GM23338 (cell line): Measurements from ENCODE around the gene CELSR1. TPM values are rescaled to one million over a fixed set of nuclear protein-coding genes. Genes with fewer than 3 reads are reported as not detected.

Experiments used
- ATAC-seq: fragments of 200-7000 bp; cut with Tn5 transposase; 3 replicates; pipeline ENCODE4 v1.9.1; 2020
- DNase-seq: peaks from one replicate; pipeline ENCODE4 v3.0.0-alpha.2; 2015; ENCODE audit warnings: low spot score
- H2AFZ ChIP-seq: fragments of 200-600 bp; sonication (generic); 2 replicates; pipeline ENCODE4 v1.8.0; 2016; ENCODE audit warnings: antibody characterized with exemption, mild to moderate bottlenecking, moderate library complexity
- H3F3A ChIP-seq: fragments of 200-600 bp; sonication (generic); replicated peaks from 2 replicates; pipeline ENCODE4 v1.8.0; 2017; ENCODE audit warnings: antibody characterized with exemption, mixed run types, low read depth
- H3K27ac ChIP-seq: fragments of 200-600 bp; sonication (generic); 2 replicates; pipeline ENCODE4 v1.6.1; 2016; ENCODE audit warnings: low read depth
- H3K27me3 ChIP-seq: fragments of 200-600 bp; sonication (generic); 2 replicates; pipeline ENCODE4 v1.8.0; 2016; ENCODE audit warnings: mild to moderate bottlenecking, mixed run types, moderate library complexity; ENCODE audit not compliant: insufficient read depth
- H3K36me3 ChIP-seq: fragments of 200-600 bp; sonication (generic); 2 replicates; pipeline ENCODE4 v1.8.0; 2016; ENCODE audit warnings: mild to moderate bottlenecking; ENCODE audit not compliant: insufficient read depth
- H3K4me1 ChIP-seq: fragments of 200-600 bp; sonication (generic); 2 replicates; pipeline ENCODE4 v1.8.0; 2016; ENCODE audit warnings: mild to moderate bottlenecking, moderate library complexity; ENCODE audit not compliant: insufficient read depth
- H3K4me2 ChIP-seq: fragments of 200-600 bp; sonication (generic); 2 replicates; pipeline ENCODE4 v1.7.1; 2017; ENCODE audit warnings: mixed run types
- H3K4me3 ChIP-seq: fragments of 200-600 bp; sonication (generic); 2 replicates; pipeline ENCODE4 v1.6.1; 2016; ENCODE audit warnings: mixed run types
- H3K79me2 ChIP-seq: fragments of 200-600 bp; sonication (generic); replicated peaks from 2 replicates; pipeline ENCODE4 v1.8.0; 2017; ENCODE audit warnings: mild to moderate bottlenecking; ENCODE audit not compliant: insufficient read depth
- H3K9me2 ChIP-seq: fragments of 200-600 bp; sonication (generic); 2 replicates; pipeline ENCODE4 v1.8.0; 2017; ENCODE audit not compliant: insufficient read depth
- H4K20me1 ChIP-seq: fragments of 200-600 bp; sonication (generic); replicated peaks from 2 replicates; pipeline ENCODE4 v1.8.0; 2017; ENCODE audit warnings: mild to moderate bottlenecking; ENCODE audit not compliant: insufficient read depth
- H3K27ac Mint-ChIP-seq: 2 replicates; pipeline ENCODE4 v1.8.0; 2020; ENCODE audit warnings: inconsistent platforms, mild to moderate bottlenecking, moderate library complexity, mixed read lengths
- H3K27me3 Mint-ChIP-seq: 3 replicates; pipeline ENCODE4 v1.8.0; 2022; ENCODE audit warnings: low read depth, mild to moderate bottlenecking, moderate library complexity, mixed read lengths, inconsistent platforms; ENCODE audit not compliant: insufficient read depth, poor library complexity
- H3K36me3 Mint-ChIP-seq: 3 replicates; pipeline ENCODE4 v1.8.0; 2021; ENCODE audit warnings: low read depth, mild to moderate bottlenecking, inconsistent platforms, moderate library complexity, mixed read lengths
- H3K4me1 Mint-ChIP-seq: 3 replicates; pipeline ENCODE4 v1.8.0; 2020; ENCODE audit warnings: mild to moderate bottlenecking, inconsistent platforms, mixed read lengths
- H3K4me3 Mint-ChIP-seq: 3 replicates; pipeline ENCODE4 v1.8.0; 2021; ENCODE audit warnings: moderate library complexity, mild to moderate bottlenecking, inconsistent platforms, mixed read lengths
- H3K9me3 Mint-ChIP-seq: 3 replicates; pipeline ENCODE4 v1.8.0; 2020; ENCODE audit warnings: moderate library complexity, mild to moderate bottlenecking, inconsistent platforms, mixed read lengths
- CREB1 ChIP-seq: fragments of 250-450 bp; sonication (Bioruptor Pico); IDR thresholded peaks from 2 replicates; pipeline ENCODE4 v1.5.0; 2020; ENCODE audit warnings: low read depth, mild to moderate bottlenecking, moderate library complexity
- EZH2 ChIP-seq: fragments of 200-600 bp; sonication (generic); IDR thresholded peaks from one replicate; pipeline ENCODE4 v1.8.0; 2017; ENCODE audit warnings: antibody characterized with exemption, mild to moderate bottlenecking, low read depth; ENCODE audit not compliant: unreplicated experiment
- EZH2phosphoT487 ChIP-seq: fragments of 200-600 bp; sonication (generic); IDR thresholded peaks from one replicate; pipeline ENCODE4 v1.8.1; 2018; ENCODE audit warnings: antibody characterized with exemption; ENCODE audit not compliant: unreplicated experiment
- POLR2AphosphoS5 ChIP-seq: IDR thresholded peaks from 2 replicates; pipeline ENCODE4 v1.6.1; 2016; ENCODE audit warnings: antibody characterized with exemption, low read depth
- ZNF331 ChIP-seq: fragments of 250-450 bp; sonication (Bioruptor Pico); IDR thresholded peaks from 2 replicates; pipeline ENCODE4 v1.5.0; 2020; ENCODE audit warnings: low read depth, mild to moderate bottlenecking, moderate library complexity
- polyA plus RNA-seq: library from polyadenylated mRNA; unstranded; fragments of >200 nt; fragmentation: Nextera tagmentation; extraction: Ambion mirVana; gene quantifications from 2 replicates; pipeline ENCODE4 v1.2.1, GENCODE V29; 2016
- total RNA-seq: library from RNA; depleted of rRNA; stranded (reverse); fragments of >200 nt; shearing (Covaris generic); gene quantifications from 2 replicates; pipeline ENCODE4 v1.2.3, GENCODE V29; 2014
- TF ChIP-seq, protein P1 (sequence below), 2 experiments: fragments of 200-600 bp in 1 of 2; sonication (generic) in 1 of 2; conservative IDR thresholded peaks; 2 replicates each; pipeline versions ENCODE4 v1.5.1 to v1.6.1; 2016 to 2017; ENCODE audit warnings: antibody characterized with exemption in 2 of 2, low read depth in 2 of 2, mild to moderate bottlenecking in 2 of 2, moderate library complexity in 1 of 2
- TF ChIP-seq, protein P2 (sequence below): fragments of 250-450 bp; sonication (Bioruptor Pico); IDR thresholded peaks from 2 replicates; pipeline ENCODE4 v1.5.0; 2020; ENCODE audit warnings: mild to moderate bottlenecking, moderate library complexity

CELSR1 gene
- total and polyA plus RNA-seq, 2 experiments from 2014 or later = 4.8 to 20.4 TPM

DNA sequence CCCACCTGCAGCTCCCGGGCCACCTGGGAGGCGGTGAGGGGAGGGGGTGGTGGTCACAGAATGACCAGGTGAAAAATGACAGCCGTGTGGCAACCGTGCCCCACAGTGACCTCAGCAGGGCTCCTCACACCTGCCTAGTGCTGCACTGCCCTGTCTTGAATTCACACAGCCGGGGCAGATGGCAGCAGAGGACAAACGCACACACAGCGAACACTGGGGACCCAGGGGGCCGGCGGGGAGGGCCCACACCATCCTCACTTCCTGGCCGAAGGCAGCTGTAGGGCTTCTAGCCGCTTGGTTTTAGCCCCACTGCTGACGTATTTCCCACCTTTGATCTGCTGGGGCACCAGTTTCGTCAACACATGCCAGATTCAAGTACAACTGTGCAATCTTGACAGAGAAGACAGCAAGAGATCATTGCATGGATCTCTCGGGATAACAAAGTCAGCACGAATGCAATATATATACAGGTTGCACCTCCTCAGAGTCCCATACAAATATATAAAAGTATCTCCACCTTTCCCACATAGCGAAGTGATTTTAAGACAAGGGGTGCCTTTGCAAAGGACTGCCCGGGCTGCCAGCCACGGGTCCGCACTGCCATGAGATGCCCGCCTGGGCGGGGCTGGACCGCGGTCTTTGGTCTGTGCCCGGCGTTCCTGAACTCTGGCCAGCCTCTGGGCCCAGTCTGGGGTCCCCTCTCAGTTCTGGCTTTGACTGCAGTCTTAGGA lies 175.1 kb downstream of the CELSR1 start:
- Histone ChIP-seq H3K79me2 (no peaks in the 10 kb centered on the region), H3F3A (no peaks in the 10 kb centered on the region), H3K9me2 (no peaks in the 10 kb centered on the region), H4K20me1 (peaks cover 5% of the 10 kb centered on the region; the same call in 1 of the 2 replicates), H3K4me1 (no peaks in the 10 kb centered on the region), H3K4me2 (no peak overlapping the region), H3K27me3 (no peaks in the 10 kb centered on the region), H3K36me3 (no peaks in the 10 kb centered on the region), H3K27ac (no peak overlapping the region), H3K4me3 (no peak overlapping the region), H2AFZ (no peak overlapping the region)
- H3K4me1 Mint-ChIP-seq = no peaks in the 10 kb centered on the region; the same call in 1 of the 3 replicates
- H3K36me3 Mint-ChIP-seq = peaks cover 22% of the 10 kb centered on the region
- DNase-seq = no peak
- peaks cover 2% of the 10 kb centered on the region for H3K27me3 Mint-ChIP-seq
- no peak overlapping the region for H3K27ac Mint-ChIP-seq
- peaks cover 2% of the 10 kb centered on the region; the same call in 1 of the 3 replicates for H3K9me3 Mint-ChIP-seq
- no peak overlapping the region for H3K4me3 Mint-ChIP-seq
- no peak for TF ChIP-seq EZH2phosphoT487
- TF ChIP-seq EZH2 = no peak
- no peak for TF ChIP-seq CREB1 (CRISPR knock-in tag)
- TF ChIP-seq, protein P1, sequence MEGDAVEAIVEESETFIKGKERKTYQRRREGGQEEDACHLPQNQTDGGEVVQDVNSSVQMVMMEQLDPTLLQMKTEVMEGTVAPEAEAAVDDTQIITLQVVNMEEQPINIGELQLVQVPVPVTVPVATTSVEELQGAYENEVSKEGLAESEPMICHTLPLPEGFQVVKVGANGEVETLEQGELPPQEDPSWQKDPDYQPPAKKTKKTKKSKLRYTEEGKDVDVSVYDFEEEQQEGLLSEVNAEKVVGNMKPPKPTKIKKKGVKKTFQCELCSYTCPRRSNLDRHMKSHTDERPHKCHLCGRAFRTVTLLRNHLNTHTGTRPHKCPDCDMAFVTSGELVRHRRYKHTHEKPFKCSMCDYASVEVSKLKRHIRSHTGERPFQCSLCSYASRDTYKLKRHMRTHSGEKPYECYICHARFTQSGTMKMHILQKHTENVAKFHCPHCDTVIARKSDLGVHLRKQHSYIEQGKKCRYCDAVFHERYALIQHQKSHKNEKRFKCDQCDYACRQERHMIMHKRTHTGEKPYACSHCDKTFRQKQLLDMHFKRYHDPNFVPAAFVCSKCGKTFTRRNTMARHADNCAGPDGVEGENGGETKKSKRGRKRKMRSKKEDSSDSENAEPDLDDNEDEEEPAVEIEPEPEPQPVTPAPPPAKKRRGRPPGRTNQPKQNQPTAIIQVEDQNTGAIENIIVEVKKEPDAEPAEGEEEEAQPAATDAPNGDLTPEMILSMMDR (conservative IDR thresholded peaks at IDR 0.05; ENCODE audit: low read depth in 2 of 2) = no peak
- TF ChIP-seq, protein P2, sequence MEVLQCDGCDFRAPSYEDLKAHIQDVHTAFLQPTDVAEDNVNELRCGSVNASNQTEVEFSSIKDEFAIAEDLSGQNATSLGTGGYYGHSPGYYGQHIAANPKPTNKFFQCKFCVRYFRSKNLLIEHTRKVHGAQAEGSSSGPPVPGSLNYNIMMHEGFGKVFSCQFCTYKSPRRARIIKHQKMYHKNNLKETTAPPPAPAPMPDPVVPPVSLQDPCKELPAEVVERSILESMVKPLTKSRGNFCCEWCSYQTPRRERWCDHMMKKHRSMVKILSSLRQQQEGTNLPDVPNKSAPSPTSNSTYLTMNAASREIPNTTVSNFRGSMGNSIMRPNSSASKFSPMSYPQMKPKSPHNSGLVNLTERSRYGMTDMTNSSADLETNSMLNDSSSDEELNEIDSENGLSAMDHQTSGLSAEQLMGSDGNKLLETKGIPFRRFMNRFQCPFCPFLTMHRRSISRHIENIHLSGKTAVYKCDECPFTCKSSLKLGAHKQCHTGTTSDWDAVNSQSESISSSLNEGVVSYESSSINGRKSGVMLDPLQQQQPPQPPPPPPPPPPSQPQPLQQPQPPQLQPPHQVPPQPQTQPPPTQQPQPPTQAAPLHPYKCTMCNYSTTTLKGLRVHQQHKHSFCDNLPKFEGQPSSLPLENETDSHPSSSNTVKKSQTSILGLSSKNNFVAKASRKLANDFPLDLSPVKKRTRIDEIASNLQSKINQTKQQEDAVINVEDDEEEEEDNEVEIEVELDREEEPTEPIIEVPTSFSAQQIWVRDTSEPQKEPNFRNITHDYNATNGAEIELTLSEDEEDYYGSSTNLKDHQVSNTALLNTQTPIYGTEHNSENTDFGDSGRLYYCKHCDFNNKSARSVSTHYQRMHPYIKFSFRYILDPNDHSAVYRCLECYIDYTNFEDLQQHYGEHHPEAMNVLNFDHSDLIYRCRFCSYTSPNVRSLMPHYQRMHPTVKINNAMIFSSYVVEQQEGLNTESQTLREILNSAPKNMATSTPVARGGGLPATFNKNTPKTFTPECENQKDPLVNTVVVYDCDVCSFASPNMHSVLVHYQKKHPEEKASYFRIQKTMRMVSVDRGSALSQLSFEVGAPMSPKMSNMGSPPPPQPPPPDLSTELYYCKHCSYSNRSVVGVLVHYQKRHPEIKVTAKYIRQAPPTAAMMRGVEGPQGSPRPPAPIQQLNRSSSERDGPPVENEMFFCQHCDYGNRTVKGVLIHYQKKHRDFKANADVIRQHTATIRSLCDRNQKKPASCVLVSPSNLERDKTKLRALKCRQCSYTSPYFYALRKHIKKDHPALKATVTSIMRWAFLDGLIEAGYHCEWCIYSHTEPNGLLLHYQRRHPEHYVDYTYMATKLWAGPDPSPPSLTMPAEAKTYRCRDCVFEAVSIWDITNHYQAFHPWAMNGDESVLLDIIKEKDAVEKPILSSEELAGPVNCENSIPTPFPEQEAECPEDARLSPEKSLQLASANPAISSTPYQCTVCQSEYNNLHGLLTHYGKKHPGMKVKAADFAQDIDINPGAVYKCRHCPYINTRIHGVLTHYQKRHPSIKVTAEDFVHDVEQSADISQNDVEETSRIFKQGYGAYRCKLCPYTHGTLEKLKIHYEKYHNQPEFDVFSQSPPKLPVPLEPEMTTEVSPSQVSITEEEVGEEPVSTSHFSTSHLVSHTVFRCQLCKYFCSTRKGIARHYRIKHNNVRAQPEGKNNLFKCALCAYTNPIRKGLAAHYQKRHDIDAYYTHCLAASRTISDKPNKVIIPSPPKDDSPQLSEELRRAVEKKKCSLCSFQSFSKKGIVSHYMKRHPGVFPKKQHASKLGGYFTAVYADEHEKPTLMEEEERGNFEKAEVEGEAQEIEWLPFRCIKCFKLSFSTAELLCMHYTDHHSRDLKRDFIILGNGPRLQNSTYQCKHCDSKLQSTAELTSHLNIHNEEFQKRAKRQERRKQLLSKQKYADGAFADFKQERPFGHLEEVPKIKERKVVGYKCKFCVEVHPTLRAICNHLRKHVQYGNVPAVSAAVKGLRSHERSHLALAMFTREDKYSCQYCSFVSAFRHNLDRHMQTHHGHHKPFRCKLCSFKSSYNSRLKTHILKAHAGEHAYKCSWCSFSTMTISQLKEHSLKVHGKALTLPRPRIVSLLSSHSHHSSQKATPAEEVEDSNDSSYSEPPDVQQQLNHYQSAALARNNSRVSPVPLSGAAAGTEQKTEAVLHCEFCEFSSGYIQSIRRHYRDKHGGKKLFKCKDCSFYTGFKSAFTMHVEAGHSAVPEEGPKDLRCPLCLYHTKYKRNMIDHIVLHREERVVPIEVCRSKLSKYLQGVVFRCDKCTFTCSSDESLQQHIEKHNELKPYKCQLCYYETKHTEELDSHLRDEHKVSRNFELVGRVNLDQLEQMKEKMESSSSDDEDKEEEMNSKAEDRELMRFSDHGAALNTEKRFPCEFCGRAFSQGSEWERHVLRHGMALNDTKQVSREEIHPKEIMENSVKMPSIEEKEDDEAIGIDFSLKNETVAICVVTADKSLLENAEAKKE (CRISPR knock-in tag) = no peak
- no peak for TF ChIP-seq ZNF331 (CRISPR knock-in tag)
- no peak for TF ChIP-seq POLR2AphosphoS5
- ATAC-seq = no peak
